Uterus (tissue), 2 donors: ENCODE results near the gene PDLIM5.

ENCODE experiments used
- POLR2A ChIP-seq, 2 donors: fragments of 450-650 bp; IDR thresholded peaks; one replicate each; pipeline ENCODE4 v1.6.1; 2016; ENCODE audit warnings: antibody characterized with exemption in 2 of 2, mild to moderate bottlenecking in 1 of 2, moderate library complexity in 1 of 2
- TF ChIP-seq, protein P1 (sequence below), 4 experiments: fragments of 200-600 bp in 2 of 4; fragments of 450-650 bp in 2 of 4; sonication (generic) in 2 of 4; IDR thresholded peaks; one replicate each; pipeline ENCODE4 v1.5.1; 2016 to 2019; ENCODE audit warnings: antibody characterized with exemption in 4 of 4, mild to moderate bottlenecking in 2 of 4, moderate library complexity in 1 of 4

GRCh38 chr4:94715726-94716125 lies 264.0 kb downstream of the PDLIM5 start:
- TF ChIP-seq, protein P1, sequence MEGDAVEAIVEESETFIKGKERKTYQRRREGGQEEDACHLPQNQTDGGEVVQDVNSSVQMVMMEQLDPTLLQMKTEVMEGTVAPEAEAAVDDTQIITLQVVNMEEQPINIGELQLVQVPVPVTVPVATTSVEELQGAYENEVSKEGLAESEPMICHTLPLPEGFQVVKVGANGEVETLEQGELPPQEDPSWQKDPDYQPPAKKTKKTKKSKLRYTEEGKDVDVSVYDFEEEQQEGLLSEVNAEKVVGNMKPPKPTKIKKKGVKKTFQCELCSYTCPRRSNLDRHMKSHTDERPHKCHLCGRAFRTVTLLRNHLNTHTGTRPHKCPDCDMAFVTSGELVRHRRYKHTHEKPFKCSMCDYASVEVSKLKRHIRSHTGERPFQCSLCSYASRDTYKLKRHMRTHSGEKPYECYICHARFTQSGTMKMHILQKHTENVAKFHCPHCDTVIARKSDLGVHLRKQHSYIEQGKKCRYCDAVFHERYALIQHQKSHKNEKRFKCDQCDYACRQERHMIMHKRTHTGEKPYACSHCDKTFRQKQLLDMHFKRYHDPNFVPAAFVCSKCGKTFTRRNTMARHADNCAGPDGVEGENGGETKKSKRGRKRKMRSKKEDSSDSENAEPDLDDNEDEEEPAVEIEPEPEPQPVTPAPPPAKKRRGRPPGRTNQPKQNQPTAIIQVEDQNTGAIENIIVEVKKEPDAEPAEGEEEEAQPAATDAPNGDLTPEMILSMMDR (IDR thresholded peaks at IDR 0.05), result no peak
- TF ChIP-seq POLR2A (IDR thresholded peaks at IDR 0.05), result no peak
